C4-2B (cell line): Measurements from ENCODE around the gene FITM2.

ENCODE experiments used
- H3K27ac ChIP-seq: fragments of 450-650 bp; 2 replicates; pipeline ENCODE4 v1.5.1; 2017
- CTCF ChIP-seq: fragments of 450-650 bp; conservative IDR thresholded peaks from 2 replicates; pipeline ENCODE4 v1.5.1; 2017; ENCODE audit warnings: mild to moderate bottlenecking
- ZFX ChIP-seq: fragments of 450-650 bp; IDR thresholded peaks from 2 replicates; pipeline ENCODE4 v1.6.1; 2017

The FITM2 gene

GRCh38 chr20:44344723-44345122, 33.7 kb upstream of the FITM2 start:
- H3K27ac ChIP-seq: no peak overlapping the region
- TF ChIP-seq CTCF (no peak), ZFX (no peak)

GRCh38 chr20:44343162-44343675, 32.2 kb upstream of the FITM2 start:
- H3K27ac ChIP-seq: no peak overlapping the region
- TF ChIP-seq CTCF (no peak), ZFX (no peak)

- no peak overlapping the region for H3K27ac ChIP-seq
- TF ChIP-seq ZFX: no peak
- no peak for TF ChIP-seq CTCF
These were observed 31.2 kb upstream of the FITM2 start for GRCh38 chr20:44342248-44342647.

GRCh38 chr20:44336725-44337380, 25.9 kb upstream of the FITM2 start, which contains the start of gene R3HDML:
TSS of gene R3HDML (plus strand) at chr20:44337043. CDS start at chr20:44337158, 115 bp downstream.
- no peak within 1 kb of the TSS for H3K27ac ChIP-seq
- TF ChIP-seq ZFX: no peak
- no peak for TF ChIP-seq CTCF

- no peak overlapping the region for H3K27ac ChIP-seq
- TF ChIP-seq CTCF (no peak), ZFX (no peak)
These were observed 25.1 kb upstream of the FITM2 start for GRCh38 chr20:44336086-44336485.

GRCh38 chr20:44335675-44336074, 24.7 kb upstream of the FITM2 start:
- TF ChIP-seq ZFX: no peak
- TF ChIP-seq CTCF: no peak
- no peak overlapping the region for H3K27ac ChIP-seq

- H3K27ac ChIP-seq: no peak overlapping the region
- no peak for TF ChIP-seq ZFX
- TF ChIP-seq CTCF: no peak
These were observed 23.7 kb upstream of the FITM2 start for GRCh38 chr20:44334709-44335108.
